Sigmoid colon (tissue), 7 donors: ENCODE results near the gene C8B. TPM values are rescaled to one million over a fixed set of nuclear protein-coding genes. Genes with fewer than 3 reads are reported as not detected.

Source experiments
- DNase-seq: peaks from one replicate; pipeline ENCODE4 v3.0.0-alpha.2; 2019
- H3K27ac ChIP-seq, 4 donors: fragments of 200-600 bp; sonication (generic); one replicate each; pipeline ENCODE4 v1.5.1; 2016 to 2019; ENCODE audit warnings: mild to moderate bottlenecking in 1 of 4
- H3K27me3 ChIP-seq, 3 donors: fragments of 200-600 bp; sonication (generic); one replicate each; pipeline ENCODE4 v1.5.1; 2019; ENCODE audit warnings: mild to moderate bottlenecking in 1 of 3
- H3K36me3 ChIP-seq, 4 donors: fragments of 200-600 bp; sonication (generic); one replicate each; pipeline ENCODE4 v1.5.1; 2016 to 2019
- H3K4me1 ChIP-seq, 4 donors: fragments of 200-600 bp; sonication (generic); one replicate each; pipeline ENCODE4 v1.5.1; 2017 to 2019
- H3K4me3 ChIP-seq, 4 donors: fragments of 200-600 bp; sonication (generic); one replicate each; pipeline ENCODE4 v1.5.1; 2017 to 2019; ENCODE audit warnings: mild to moderate bottlenecking in 2 of 4, moderate library complexity in 1 of 4
- H3K9me3 ChIP-seq, 4 donors: fragments of 200-600 bp in 3 of 4; sonication (generic) in 3 of 4; one replicate each; pipeline versions ENCODE4 v1.5.1 to v1.6.1; 2013 to 2019
- EP300 ChIP-seq, 4 donors: sonication (generic); formaldehyde crosslinking; IDR thresholded peaks; one replicate each; pipeline ENCODE4 v1.6.1; 2017; ENCODE audit warnings: antibody characterized with exemption in 4 of 4
- POLR2A ChIP-seq, 2 donors: fragments of 450-650 bp; IDR thresholded peaks; one replicate each; pipeline ENCODE4 v1.6.1; 2016; ENCODE audit warnings: antibody characterized with exemption in 2 of 2, mild to moderate bottlenecking in 2 of 2, moderate library complexity in 2 of 2
- POLR2AphosphoS5 ChIP-seq, 4 donors: sonication (generic); formaldehyde crosslinking; IDR thresholded peaks; one replicate each; pipeline ENCODE4 v1.6.1; 2017; ENCODE audit warnings: antibody characterized with exemption in 4 of 4
- WGBS, 2 donors: extraction: QIAGEN DNeasy Blood & Tissue Kit; methylation state at CpG; one replicate each; pipeline ENCODE4 v1.1.7; 2013; 5-methylcytosine and 5-hydroxymethylcytosine counted together
- intact Hi-C: fragments of 100-400 bp; cut with DNase I; formaldehyde crosslinking; loops from one replicate; pipeline ENCODE4 v1.15.1; 2023
- polyA plus RNA-seq, 3 donors: library from polyadenylated mRNA; stranded (reverse); fragments of 200-250 nt; gene quantifications; one replicate each; pipeline ENCODE4 v1.2.3, GENCODE V29; 2013
- total RNA-seq, 4 donors: library from RNA; depleted of rRNA; stranded (reverse); fragments of >200 nt; gene quantifications; one replicate each; pipeline ENCODE4 v1.1.0, GENCODE V29; 2016
- TF ChIP-seq, protein P1 (sequence below), 4 experiments: fragments of 450-650 bp in 3 of 4; fragments of 200-600 bp in 1 of 4; IDR thresholded peaks; one replicate each; pipeline ENCODE4 v1.5.1; 2016 to 2019; ENCODE audit warnings: antibody characterized with exemption in 4 of 4, mild to moderate bottlenecking in 3 of 4, moderate library complexity in 2 of 4
- donor health status: healthy with polysubstance abuse.
- donor health status: Bipolar disorder and iron deficiency.
- donor health status: healthy.

The C8B gene
- total and polyA plus RNA-seq, 7 donors, result not detected

DNA sequence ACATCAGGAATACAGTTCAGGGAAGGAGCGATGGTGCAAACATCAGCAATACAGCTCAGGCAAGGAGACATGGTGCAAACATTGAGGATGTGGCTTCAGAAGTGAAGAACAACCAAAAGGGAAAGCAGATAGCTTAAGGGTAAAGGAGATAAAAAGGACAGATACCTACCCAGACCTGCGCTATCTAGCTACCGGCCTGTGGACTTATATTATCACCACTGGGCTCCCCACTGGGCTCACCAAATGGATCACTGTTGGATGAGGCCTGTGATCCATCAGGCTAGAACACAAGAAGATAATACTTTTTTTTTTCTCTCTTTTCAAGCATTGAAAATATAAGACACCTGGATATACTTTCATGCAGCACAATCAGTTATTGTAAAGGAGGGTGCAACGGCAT is 44.7 kb upstream of the C8B start:
- intact Hi-C loops, result no loop called here
- H3K4me3 ChIP-seq, result no peak overlapping the region
- H3K27me3 ChIP-seq, result no peaks in the 10 kb centered on the region
- DNase-seq, result no peak
- H3K36me3 ChIP-seq, result no peaks in the 10 kb centered on the region
- H3K9me3 ChIP-seq, result no peaks in the 10 kb centered on the region
- TF ChIP-seq POLR2AphosphoS5 (IDR thresholded peaks at IDR 0.05) (no peak), EP300 (IDR thresholded peaks at IDR 0.05) (no peak), POLR2A (IDR thresholded peaks at IDR 0.05) (no peak)
- TF ChIP-seq, protein P1, sequence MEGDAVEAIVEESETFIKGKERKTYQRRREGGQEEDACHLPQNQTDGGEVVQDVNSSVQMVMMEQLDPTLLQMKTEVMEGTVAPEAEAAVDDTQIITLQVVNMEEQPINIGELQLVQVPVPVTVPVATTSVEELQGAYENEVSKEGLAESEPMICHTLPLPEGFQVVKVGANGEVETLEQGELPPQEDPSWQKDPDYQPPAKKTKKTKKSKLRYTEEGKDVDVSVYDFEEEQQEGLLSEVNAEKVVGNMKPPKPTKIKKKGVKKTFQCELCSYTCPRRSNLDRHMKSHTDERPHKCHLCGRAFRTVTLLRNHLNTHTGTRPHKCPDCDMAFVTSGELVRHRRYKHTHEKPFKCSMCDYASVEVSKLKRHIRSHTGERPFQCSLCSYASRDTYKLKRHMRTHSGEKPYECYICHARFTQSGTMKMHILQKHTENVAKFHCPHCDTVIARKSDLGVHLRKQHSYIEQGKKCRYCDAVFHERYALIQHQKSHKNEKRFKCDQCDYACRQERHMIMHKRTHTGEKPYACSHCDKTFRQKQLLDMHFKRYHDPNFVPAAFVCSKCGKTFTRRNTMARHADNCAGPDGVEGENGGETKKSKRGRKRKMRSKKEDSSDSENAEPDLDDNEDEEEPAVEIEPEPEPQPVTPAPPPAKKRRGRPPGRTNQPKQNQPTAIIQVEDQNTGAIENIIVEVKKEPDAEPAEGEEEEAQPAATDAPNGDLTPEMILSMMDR (IDR thresholded peaks at IDR 0.05), result no peak
- H3K27ac ChIP-seq, result no peak overlapping the region
- WGBS, 2 donors, result 92 to 94% methylated on average over 4 of the region's 4 CpGs
- peaks cover 0 to 24% (median 14%) of the 10 kb centered on the region in 4 donors for H3K4me1 ChIP-seq

DNA sequence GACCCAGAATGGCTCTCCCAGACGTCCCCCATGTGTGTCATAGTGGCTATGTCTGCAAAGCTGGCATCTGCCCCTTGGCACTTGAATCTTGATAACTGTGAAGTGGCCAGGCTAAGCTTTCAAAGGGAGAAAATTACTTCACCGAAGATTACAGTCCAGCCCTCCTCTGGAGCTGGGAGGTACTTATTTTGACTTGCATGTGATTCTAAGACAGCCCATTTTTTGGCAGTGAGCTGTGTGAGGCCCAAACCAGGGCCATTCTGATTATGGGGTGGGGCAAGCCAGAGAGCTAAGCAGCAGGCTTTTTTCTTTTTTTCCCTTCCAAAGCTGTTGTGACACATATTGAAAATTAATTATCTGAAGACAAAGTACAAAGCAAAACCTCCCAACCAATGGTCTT is 42.1 kb upstream of the C8B start:
- Histone ChIP-seq H3K36me3 (no peaks in the 10 kb centered on the region), H3K27ac (no peak overlapping the region), H3K27me3 (no peaks in the 10 kb centered on the region), H3K9me3 (no peaks in the 10 kb centered on the region), H3K4me1 (peaks cover 0 to 24% (median 8%) of the 10 kb centered on the region in 4 donors), H3K4me3 (no peak overlapping the region)
- 63 to 76% methylated on average over 2 of the region's 2 CpGs for WGBS, 2 donors
- no peak for DNase-seq
- TF ChIP-seq EP300 (IDR thresholded peaks at IDR 0.05) (no peak), POLR2A (IDR thresholded peaks at IDR 0.05) (no peak), POLR2AphosphoS5 (IDR thresholded peaks at IDR 0.05) (no peak)
- TF ChIP-seq, protein P1 (IDR thresholded peaks at IDR 0.05), result no peak
- intact Hi-C loops, result no loop called here

DNA sequence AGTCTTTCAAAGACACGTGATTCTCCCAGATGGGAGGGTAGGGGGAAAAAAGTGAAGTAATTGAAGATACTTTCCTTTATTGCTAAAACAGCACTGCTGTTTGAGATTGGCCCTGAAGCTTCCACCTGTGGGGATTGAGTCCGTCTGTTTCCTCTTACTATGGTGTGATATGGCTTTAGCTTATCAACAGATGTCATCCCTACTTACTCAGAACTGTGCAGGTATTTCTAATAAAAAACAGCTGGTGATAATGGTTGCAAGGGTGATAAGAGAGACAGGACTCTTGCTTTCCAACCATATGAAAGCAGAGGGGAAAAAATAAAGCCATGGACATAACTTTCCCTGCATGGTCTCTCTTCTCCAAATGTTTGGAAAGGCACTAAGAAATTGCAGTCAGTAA is 41.7 kb upstream of the C8B start:
- intact Hi-C loops, result no loop called here
- no peaks in the 10 kb centered on the region for H3K27me3 ChIP-seq
- TF ChIP-seq POLR2AphosphoS5 (IDR thresholded peaks at IDR 0.05), result no peak
- no peak for TF ChIP-seq EP300 (IDR thresholded peaks at IDR 0.05)
- TF ChIP-seq, protein P1 (IDR thresholded peaks at IDR 0.05), result no peak
- no peak for TF ChIP-seq POLR2A (IDR thresholded peaks at IDR 0.05)
- H3K27ac ChIP-seq, result no peak overlapping the region
- peaks cover 0 to 21% (median 3%) of the 10 kb centered on the region in 4 donors for H3K4me1 ChIP-seq
- no peaks in the 10 kb centered on the region for H3K36me3 ChIP-seq
- DNase-seq, result no peak
- H3K9me3 ChIP-seq, result no peaks in the 10 kb centered on the region
- 33 to 71% methylated on average over 2 of the region's 2 CpGs for WGBS, 2 donors
- H3K4me3 ChIP-seq, result no peak overlapping the region

DNA sequence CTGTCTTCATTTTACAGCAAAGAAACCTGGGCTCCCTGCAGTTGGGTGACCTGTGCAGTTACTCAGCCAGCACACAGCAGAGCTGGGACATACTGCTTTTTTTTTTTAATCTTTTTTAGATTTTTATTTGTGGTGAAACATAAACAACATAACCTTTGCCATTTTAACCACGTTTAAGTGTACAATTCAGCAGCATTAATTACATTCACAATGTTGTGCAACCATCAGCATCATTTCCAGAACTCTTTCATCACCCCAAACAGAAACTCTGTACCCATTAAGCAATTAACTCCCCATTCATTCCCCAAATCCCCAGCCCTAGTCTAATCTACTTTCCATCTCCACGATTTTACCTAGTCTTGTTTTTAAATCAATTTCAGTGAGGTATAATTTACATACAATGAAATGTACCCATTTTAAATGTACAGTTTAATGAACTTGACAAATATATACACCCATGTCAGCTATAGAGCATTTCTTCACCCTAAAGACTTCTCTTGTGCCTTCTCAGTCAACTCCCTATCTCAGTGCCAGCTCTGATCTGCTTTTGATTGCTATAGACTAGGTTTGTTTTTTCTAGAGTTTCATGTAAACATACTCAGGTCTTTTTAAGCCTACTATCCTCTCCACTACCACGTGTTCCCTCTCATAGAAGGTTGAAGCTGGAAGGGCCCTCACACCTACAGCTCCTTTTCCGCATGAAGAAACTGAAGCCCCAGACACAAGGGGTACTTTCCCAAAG is 37.8 kb upstream of the C8B start:
- intact Hi-C loops, result no loop called here
- WGBS, 2 donors, result 28 to 59% methylated on average over 4 of the region's 4 CpGs

More for the DNA sequence above, 37.8 kb upstream of the C8B start:
- no peak overlapping the region for H3K27ac ChIP-seq
- no peaks in the 10 kb centered on the region for H3K27me3 ChIP-seq
- no peaks in the 10 kb centered on the region for H3K9me3 ChIP-seq
- H3K4me1 ChIP-seq, result peaks cover 0 to 9% (median 0%) of the 10 kb centered on the region in 4 donors
- TF ChIP-seq, protein P1 (IDR thresholded peaks at IDR 0.05), result no peak
- TF ChIP-seq POLR2AphosphoS5 (IDR thresholded peaks at IDR 0.05) (no peak), EP300 (IDR thresholded peaks at IDR 0.05) (no peak), POLR2A (IDR thresholded peaks at IDR 0.05) (no peak)
- H3K36me3 ChIP-seq, result no peaks in the 10 kb centered on the region
- H3K4me3 ChIP-seq, result no peak overlapping the region
- DNase-seq, result no peak
